ENCODE data around the gene FGFR3.

Gene FGFR3

DNA sequence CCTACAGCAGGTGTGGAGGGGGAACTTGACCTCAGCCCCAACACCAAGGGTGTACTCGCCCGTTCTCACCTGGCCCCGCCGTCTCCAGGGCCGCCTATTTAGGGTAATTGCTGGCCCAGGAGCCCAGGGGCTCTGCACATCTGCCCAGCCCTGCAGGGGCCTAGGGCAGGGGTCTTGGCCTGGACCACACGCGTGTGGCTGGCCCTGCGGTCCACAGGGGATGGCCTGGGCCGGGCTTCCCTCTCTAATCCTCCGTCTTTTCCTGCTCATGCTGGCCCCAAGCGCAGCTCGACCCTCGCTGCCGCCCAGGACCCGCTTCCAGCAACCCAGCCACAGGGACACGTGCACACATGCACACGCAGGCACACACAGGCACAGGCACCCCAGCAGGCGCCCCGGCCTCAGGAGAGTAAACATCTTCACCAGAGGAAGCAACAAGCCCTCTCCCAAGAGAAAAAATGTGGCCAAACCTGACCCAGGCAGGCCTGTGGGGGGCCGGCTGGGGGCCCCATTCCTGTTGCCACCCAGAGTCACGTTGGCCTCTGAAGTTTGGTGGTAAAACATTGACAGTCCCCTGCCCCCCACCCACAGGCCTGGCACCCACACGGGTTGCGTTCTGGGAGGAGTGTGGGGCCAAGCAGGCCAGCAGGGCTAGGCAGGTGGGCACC lies 24.6 kb upstream of the FGFR3 start:
- no peak for DNase-seq

DNA sequence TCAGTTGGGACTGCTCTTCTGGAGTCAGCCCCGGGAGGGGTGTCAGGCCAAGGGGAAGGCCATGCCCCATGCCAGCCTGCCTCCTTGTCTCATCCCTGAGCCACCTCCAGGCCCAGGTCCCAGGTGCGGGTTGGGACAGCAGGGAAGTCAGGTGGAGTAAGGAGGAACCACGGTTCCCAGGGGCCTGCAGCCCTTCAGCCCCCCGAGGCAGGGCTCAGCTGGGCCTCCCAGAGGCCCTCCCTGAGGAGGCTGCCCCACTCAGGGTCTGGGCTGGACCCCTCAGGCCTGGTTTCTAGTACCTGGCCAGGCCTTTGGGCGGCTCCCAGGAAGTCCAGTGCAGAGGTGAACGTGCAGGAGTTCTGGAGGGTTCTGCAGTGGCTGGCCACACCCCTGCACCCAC lies 23.4 kb upstream of the FGFR3 start:
- no peak for DNase-seq

DNA sequence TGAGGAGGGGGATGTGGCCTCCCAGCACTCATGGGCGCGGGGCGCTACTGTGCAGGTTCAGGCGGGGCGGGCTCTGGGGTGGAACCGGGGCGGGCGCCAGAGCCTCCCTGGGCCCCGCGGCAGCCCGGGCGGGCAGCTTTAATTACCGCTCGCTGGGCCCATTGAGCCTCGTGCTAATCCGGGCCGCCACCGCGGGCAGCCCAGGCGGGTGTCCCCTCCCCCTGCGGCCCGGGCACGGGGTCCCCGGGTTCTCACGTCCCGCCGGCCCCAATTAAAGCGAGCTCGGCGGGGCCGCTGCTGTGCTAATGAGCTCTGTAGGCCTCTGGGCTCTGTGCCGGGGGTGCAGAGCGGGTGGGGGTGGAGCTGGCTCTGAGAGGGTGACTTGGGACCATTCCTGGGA lies 22.8 kb upstream of the FGFR3 start:
- peak in 35 of 58 donors; percentile 19 to 85 (median 56) for DNase-seq

DNA sequence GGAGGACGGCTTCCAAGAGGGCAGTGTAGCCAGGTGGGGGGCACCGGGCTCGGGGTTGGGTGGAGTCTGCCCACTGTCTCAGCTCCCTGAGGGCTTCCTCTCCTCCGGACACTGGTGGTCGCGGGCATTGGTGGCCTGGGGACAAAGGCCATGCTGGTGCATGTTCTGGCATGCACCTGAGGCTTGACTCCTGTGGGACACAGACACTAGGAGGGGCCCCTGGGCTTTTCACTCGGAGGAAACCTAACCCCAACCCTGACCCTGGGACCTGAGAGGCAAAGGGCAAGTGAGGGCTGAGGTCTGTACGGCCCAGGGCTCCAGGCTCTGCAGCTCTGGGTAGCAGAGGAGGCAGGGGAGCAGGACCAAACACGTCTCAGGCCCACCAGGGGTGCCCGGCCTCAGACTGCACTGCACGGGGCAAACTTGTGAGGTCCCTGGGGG lies 22.3 kb upstream of the FGFR3 start:
- DNase-seq: no peak

DNA sequence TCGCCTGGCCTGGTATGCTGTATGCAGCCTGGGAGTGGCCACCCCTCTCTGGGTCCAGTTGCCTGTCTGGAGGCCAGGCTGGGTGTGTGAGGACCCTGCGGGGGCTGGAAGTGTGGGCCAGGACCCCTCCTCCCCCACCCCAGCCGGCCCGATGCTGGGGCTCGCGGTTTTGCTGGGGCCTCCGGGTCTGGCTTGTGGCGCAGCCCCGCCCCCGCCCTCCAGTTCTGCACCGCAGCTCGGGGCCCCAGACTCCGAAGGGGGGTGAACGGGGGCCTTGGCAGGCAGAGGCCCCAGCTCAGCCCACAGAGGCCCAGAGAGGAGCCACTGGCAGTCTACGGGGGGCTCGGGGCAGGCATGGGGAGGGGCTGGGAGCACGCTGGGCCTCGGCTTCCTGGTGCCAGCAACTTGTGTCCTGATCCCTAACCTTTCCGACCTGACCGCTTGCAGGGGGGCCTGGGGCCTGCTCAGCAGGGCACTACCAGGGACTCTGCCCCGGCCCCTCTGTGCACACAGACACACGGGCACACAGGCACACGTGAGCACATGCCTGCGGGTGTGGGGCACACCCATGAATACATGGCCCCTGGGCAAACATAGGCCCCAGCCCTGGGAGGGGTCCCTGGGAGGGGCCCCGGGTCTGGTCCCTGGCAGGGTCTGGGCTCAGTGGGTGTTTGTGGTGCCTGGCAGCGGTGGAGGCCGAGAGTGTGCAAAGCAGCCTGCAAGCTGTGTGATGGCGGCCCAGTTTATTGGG lies 21.4 kb upstream of the FGFR3 start:
- DNase-seq: no peak

DNA sequence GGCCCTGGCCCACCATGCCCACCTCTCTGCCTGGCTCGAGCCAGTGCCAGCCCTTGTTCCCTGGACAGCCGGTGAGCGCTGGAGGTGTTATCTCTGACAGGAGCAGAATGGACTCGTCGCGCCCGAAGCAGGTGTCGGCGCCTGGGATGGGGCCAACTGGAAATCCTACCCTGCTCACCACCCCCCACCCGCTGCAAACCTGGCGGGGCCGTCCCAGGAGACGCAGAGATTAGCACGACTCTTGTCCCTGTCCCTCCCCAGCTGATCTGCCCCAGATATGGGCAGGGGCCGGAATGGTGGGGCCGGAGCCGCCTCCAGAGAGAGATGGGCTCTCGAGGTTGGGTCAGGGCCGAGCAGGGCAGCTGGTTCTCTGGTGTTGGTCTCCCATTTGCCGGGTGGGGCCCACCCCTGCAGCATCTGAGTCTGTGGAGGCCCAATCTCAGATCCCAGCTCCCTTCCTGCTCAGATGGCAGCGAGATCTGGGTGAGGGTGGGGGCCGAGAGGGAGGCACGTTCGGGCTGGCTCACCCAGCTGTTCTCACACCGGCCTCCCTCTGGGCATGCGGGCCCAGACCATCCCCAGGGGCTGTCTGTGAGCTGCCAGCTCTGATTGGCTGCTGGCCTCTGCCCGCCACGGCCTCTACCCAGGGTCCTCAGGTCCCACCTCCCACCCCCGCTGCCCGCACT lies 20.1 kb upstream of the FGFR3 start:
- DNase-seq: no peak

DNA sequence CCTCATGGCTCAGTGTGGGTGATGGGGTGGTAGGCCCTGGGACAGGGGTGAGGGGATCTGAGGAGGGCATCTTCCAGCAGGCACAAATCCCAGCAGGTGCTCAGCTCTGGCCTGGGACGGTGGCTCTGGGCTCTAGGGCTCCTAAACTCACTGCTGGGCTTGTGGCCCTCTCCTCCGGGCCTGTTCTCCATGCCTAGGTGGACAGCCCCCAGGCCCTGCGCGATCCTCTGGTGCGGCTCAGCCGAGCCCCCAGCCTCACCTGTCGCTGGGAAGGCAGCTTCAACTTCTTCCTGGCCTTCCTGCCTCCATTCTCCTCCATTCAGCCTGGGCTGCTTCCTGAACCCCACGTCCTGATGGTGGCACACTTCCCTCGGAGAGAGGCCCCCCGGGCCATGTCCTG lies 19.3 kb upstream of the FGFR3 start:
- no peak for DNase-seq

DNA sequence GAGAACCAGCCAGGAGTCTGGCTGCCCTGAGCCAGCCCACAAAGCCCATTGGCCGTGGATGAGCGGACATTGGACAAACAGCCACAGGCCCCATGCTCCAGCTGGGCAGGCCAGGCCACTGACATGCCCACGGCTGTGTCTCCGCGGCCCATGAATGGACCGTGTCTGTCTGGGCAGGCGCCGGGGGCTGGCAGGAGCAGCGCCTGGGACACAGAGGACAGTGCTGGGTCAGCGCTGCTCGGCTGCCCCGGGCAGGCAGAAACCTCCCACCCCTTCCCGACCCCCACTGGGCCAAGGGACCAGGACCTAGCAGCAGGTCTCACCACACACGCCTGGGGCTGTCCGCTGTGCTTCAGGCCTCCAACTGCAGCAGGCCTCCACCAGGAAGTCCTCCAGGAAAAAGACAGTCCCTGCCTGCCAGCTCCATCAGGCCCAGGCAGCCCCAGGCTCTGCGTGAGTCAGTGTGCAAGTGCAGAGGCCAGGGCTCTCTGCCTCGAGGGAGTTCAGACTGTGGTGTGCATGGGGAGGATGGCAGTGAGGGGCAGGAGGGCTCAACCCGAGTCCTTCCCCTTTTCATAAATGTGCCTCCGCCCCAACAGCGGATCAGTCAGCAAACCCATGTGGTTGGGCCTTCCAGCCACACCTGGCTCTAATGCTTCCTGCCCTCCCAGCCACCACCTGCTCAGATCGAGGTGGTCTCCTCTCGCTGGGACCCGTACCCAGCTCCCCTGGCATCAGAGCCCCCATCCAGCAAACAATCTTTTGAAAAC lies 17.2 kb upstream of the FGFR3 start:
- peak in 52 of 58 donors; percentile 33 to 89 (median 70) for DNase-seq

DNA sequence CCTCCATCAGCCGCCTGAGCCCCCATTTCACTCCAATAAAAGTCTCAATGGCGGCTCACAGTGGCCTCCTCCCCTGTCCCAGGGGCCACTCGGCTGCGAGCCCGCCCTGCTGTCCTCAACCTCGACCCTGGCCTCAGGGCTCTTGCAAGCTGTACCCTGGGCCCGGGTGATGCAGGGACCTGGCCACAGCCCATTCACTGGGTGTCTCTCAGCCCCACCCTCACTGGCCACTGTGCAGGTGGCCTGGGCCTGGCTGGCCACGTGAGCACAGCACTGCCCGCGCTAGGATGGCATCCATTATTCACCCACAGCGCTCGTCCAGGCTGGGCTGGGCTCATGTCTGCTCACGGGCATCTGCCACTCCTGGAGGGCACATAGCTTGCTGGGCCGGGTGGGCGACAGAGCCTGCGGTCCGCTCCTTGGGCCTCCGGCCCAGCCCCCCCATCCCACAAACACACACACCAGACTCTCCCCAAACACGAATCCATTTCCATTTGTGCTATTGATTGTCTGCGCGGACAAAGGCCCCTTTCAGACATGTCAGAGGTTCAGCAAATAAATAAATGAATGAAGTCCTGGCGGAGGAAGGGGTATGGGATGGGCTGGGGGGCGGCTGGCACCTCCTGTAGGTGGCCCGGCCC lies 16.5 kb upstream of the FGFR3 start:
- DNase-seq: peak in 8 of 58 donors; percentile 16 to 59 (median 34)

DNA sequence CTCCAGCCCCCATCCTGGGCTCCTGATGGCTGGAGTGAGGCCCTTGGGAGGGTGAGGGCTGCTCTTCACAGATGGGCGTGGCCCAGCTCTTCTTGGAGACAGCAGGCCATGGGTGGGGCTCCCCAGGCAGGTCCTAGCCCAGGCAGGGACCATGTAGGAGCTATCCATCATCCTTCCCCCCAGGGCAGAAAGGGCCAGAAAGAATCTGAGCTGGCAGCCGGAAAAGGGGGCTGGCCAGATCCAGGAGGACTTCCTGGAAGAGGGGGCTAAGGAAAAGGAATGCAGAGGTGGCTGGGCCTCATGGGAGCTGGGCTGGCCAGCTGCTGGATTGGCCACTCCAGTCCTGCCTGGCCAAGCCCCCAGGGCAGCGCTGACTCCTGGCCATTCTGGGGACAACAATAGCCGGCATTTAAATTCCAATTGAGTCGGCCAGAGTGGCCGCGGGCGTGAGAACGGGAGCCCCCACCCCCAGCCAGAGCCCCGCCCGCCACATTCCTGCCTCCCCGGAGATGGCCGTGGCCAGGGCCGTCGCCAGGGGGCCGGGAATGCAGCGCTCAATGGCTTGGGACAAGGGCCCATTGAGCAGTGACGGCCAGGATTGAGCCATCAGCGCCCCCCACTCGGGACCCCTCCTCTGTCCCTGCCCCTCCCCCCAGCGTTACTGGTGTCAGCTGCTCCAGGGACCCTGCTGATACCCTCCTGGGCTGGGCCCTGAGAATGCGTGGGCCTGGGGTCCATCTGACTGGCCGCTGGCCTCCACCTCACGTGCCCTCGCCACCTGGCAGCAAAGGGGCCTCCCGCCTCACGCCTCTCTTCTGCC lies 15.1 kb upstream of the FGFR3 start:
- DNase-seq: peak in 49 of 58 donors; percentile 34 to 89 (median 60)

DNA sequence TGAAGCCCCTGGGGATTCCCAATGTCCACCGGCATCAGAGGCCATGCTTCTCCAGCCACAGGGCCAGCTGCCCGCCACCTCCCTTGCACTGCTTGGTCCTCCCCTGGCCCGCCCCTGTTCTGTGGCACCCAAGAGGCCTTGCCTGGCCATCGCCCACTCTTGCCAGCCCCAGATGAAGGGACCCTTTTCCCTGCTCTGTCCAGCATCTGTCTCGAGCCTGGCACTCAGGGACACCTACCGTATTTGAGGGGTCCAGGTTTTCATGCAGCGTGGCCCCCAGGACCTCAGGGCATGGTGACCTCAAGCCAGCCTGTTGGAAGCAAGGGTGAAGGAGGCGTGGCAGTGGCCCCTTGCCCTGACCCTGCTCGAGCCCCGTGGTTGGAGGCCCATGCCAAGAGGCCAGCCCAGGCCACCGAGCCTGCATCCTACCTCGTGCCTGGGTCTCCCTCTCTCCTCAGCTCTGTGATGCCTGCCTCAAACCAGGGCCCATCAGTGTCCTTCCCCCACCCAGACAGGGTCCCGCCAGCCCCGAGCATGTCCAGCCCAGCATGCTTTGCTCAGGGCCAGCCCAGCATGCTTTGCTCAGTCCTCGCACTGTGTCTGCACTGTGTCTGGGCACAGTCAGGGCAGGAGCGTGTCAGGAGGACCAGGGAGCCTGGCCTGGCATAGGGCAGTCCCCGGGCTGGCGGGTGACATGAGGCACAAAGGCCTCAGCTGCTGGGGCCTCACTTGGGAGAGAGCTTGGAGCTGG lies 14.3 kb upstream of the FGFR3 start:
- DNase-seq: peak in 3 of 58 donors; percentile 31 to 61 (median 49)

DNA sequence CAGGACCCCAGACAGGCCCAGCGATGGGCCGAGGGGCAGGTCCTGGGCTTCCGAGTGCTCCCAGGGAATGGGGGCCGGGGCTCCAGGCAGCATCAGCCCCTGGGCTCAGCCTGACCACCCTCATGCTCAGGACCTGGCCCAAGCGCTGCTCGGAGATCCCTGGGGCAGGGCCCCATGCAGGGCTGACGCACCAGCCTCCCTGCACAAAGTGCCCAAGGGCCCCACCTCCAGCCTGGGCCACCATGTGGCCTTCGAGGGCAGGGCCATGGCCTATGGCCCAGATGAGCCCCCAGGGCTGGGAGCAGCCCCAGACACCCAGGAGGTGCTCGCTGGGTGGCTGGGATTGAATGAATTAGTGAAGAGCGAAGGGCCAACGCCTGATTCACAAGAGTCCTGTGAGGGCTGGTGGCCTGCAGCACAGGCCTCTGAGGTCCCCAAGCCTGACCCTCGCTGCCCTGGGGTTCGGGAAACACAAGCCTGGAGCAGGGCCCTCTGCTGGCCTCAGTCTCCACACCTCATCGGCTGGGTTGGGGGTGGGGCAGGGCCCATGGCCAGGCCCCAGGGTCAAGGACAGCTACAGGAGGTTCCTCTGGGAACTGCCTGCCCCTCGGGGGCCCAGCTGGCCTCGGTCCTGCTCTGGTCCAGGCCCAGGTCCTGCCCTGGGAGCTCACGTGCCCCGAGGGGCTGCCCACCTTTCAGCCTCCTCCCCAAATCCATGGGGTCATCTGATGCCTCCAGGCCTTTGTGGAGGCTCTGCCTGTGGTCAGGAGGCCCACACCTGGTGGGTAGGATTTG lies 13.3 kb upstream of the FGFR3 start:
- DNase-seq: no peak

DNA sequence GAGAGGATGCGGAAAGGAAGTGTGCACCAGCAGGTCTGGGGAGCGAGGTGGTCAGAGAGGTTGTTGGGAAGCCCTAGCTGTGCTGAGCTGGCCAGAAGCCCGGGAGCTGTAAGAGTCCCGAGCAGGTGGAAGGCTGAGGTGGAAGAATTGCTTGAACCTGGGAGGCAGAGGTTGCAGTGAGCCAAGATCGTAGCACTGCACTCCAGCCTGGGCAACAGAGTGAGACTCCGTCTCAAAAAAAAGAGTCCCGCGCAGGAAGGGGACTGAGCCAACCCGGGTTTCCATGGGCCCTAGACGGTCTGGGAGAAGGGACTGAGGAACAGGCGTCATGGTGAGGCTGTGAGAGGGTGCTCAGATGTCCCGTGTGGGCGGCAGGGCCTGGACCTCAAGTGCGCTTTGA lies 12.7 kb upstream of the FGFR3 start:
- DNase-seq: no peak

DNA sequence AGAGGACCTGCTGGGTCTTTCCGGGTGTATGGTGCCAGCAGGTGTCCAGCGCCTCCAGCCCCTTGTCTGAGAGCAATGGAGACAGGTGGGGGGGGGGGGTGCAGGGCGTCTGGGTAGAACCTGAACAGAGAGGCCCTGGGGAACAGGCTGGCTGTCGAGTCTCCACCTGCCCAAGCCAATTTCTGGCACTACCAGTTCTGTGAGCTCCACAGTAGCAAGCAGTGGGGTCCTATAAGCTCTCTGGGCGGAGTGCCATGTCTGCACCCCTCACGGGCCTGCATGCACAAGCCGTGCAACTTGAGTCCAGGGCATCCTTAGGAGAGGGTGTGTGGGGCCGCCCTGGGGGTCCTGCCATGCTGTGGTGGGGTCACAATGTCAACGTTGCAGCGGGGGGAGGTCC lies 10.1 kb upstream of the FGFR3 start:
- DNase-seq: no peak

DNA sequence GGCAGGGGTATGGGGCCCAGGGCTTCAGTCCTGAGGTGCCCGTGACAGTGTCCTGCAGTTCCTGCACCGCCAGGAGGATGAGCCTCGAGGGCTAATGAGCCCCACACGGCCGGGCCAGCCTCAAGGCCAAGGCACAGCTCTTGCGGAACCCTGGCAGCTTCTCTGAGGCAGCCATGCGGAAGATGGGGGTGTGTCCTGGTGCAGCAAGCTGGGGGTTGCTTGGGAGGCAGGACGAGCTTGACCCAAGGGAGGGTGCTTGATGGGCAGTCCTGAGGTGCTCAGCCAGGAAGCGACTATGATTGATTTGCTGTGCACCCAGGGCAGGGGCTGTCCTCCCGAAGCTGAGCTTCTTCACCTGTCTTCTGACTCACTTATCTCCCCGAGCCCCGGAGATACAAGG lies 9.1 kb upstream of the FGFR3 start:
- peak in 6 of 58 donors; percentile 17 to 42 (median 29) for DNase-seq

DNA sequence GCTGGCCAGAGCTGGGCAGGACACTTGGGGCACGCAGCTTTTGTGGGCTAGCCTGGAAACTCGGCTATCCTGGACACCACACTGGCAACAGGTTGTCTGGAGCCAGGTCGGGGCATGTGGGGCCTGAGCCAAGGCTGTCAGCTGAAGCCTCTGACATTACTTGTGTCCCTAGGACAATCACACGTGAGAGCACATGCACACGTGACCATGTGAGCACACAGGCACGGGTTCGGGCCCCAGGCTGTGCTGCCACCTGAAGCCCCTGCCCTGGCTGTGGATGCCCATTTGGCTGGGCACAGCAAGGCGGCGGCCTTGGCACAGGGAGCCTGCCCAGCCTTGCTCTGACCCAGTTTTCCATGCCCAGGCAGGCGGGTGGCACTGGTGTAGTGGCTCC lies 8.7 kb upstream of the FGFR3 start:
- DNase-seq: peak in 18 of 58 donors; percentile 17 to 73 (median 33)

DNA sequence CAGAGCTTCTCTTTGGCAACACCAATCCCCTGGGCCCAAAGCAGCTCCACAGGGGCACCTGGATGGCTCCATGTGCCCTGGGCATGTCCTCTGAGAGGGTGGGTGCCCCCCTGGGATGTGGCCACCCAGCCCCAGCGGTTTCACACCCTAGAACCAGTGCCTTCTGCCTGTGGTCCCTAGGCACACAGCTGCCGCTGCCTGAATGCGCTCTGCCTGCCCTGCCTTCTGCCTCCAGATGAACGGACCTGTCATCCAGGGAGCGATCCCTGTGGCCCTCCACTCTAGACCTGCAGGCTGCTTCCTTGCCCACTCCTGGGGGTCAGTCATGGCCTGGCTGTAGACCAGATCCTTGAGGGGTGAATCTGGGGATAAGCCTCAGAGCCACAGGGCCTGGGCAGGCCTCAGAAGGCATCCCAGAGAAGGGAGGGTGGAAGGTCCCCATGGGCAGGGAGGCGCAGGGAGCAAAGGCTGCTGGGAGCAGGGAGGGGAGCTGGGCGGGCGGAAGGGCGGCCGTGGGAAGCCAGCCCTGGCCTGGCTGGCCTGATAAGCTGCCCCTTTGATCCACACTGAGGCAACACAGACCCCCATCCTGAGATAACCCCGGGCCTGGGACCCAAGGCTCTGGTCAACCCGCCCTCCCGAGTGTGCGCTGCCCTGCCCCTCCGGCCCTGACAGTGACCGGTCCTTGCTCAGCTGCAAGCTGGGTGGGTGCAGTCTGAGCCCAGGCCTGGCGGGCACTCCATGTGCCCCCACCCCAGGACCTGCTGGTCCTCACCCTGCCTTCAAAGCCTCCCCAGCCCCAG lies 8.1 kb upstream of the FGFR3 start:
- DNase-seq: peak in 8 of 58 donors; percentile 18 to 59 (median 37)

DNA sequence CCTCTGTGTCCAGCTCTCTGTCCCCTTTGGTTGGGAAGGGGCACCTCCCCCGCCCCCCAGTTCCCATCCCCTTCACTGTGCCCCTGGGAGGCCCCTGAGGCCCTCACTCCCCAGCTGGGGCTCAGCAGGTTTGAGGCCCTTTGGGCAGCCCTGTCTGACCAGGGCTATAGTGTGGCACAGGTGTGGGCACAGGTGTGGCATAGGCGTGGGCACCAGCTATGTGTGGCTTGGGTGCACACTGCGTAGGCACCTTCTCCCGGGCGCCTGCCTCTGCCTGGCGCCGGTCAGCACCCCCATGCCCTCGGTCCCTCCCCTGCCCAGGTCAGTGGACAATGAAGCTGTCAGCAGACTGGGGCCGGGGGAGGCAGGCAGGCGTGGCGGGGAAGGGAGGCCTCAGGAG lies 7.5 kb upstream of the FGFR3 start:
- no peak for DNase-seq
